ENCODE results near the gene AHRR.
"Not testable (repeated sequence)": the region's sequence is repeated elsewhere in the genome, so short reads cannot be mapped to it uniquely, and the experiment has no call there.

Gene AHRR

GRCh38 chr5:398475-399295, 77.2 kb downstream of the AHRR start:
- Histone ChIP-seq H3K27ac (no peak overlapping the region), H3K4me3 (no peak overlapping the region)
- peak; percentile 64 for DNase-seq (ENCODE audit: low spot score)
- TF ChIP-seq CTCF (IDR thresholded peaks at IDR 0.05) = no peak

GRCh38 chr5:399296-400281, 78.1 kb downstream of the AHRR start:
- H3K4me3 ChIP-seq = peak overlapping the region; percentile 56
- peak; percentile 78 for DNase-seq (ENCODE audit: low spot score)
- H3K27ac ChIP-seq = peak overlapping the region in 1 of 2 donors; percentile 42
- TF ChIP-seq CTCF (IDR thresholded peaks at IDR 0.05) = no peak

- peak overlapping the region; percentile 56 for H3K4me3 ChIP-seq
- no peak for TF ChIP-seq CTCF (IDR thresholded peaks at IDR 0.05)
- DNase-seq (ENCODE audit: low spot score) = no peak
- peak overlapping the region in 1 of 2 donors; percentile 23 for H3K27ac ChIP-seq
Measured at GRCh38 chr5:400282-401145, 79.0 kb downstream of the AHRR start.

- peak; percentile 68 for DNase-seq (ENCODE audit: low spot score)
- no peak for TF ChIP-seq CTCF (IDR thresholded peaks at IDR 0.05)
- no peak overlapping the region for H3K4me3 ChIP-seq
- H3K27ac ChIP-seq = no peak overlapping the region
Measured at GRCh38 chr5:401146-402034, 79.9 kb downstream of the AHRR start.

GRCh38 chr5:402219-402614, 80.7 kb downstream of the AHRR start:
- H3K27ac ChIP-seq; H3K4me3 ChIP-seq; DNase-seq (ENCODE audit: low spot score): not testable (repeated sequence)

GRCh38 chr5:402615-403359, 81.3 kb downstream of the AHRR start:
- Histone ChIP-seq H3K4me3 (no peak overlapping the region), H3K27ac (no peak overlapping the region)
- peak; percentile 53 for DNase-seq (ENCODE audit: low spot score)
- TF ChIP-seq CTCF (IDR thresholded peaks at IDR 0.05) = no peak
